Occipital lobe (tissue), 2 donors: ENCODE results near the gene LTBP1. TPM values are rescaled to one million over a fixed set of nuclear protein-coding genes. Genes with fewer than 3 reads are reported as not detected.
"Not testable (repeated sequence)": the region's sequence is repeated elsewhere in the genome, so short reads cannot be mapped to it uniquely, and the experiment has no call there.

Experiments
- DNase-seq: peaks from one replicate; lab custom pipeline; 2025; lab: John Stamatoyannopoulos, UW
- total RNA-seq: library from RNA; depleted of rRNA; stranded (reverse); fragments of >200 nt; gene quantifications from one replicate; pipeline ENCODE4 v1.2.3, GENCODE V29; 2014

The LTBP1 gene
- 25.6 TPM for total RNA-seq

DNA sequence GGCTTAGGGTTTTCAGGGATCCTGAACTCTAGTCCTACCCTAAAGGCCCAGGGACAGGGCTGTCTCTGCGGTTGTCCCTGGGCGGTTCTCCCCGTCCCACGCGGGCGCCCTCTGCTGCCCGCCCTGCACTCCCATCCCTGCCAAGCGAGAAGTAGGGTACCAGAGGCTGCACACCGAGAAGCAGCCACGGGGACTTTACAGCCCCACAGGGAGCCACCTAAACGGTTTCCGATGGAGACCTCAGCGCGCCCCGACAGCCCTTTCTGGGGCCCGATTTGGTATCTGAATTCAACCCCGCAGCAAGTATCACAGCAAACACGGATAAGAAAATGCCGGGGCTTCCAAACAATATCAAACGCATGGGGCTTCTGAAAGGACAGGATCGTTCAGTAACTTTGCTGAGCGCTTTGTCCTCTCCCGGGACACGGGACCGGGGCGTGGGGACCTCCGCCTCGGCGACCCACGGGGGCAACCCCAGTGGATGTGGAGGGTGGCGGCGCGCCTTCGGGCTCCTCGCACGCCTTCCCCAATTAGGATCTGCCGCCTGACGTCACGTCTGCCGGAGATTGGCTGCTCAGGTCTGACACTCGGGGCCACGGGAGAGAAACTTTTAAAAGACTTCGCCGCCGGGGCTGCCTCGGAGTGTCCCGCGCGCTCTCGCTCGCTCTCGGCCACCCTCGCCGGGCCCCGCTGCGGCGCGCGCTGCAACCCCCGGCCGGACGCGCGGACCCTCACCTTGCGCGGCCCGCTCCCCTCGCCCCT is at the start of gene LTBP1:
Gene LTBP1 (plus strand): TSS at position 640 of the 762 bp plus-strand sequence. CDS start 372 bp downstream, outside the sequence.
- DNase-seq = no peak

- DNase-seq = no peak
Observed at GRCh38 chr2:32900246-32900973, 46.3 kb upstream of the LTBP1 start.

- DNase-seq = no peak
Observed at GRCh38 chr2:32901313-32901712, 45.4 kb upstream of the LTBP1 start.

DNA sequence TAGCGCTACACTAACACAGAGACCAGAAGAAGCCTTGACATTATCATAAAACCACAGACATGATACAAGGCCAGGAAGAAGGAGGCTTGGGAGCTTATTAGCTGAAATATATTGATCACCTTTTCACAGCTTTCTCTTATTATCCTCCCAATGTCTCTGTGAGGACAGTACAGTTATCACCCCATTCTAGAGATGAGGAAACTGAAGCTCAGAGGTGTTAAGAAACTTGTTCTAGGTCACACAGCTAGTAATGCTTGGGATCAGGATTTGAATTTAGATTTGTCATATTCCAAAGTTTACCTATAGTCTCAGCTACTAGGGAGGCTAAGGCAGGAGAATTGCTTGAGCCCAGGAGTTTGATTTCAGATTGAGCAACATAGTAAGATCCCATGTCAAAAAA is 44.6 kb upstream of the LTBP1 start:
- DNase-seq = no peak

GRCh38 chr2:32902986-32903385 is 43.8 kb upstream of the LTBP1 start:
- no peak for DNase-seq

GRCh38 chr2:32904074-32904473 is 42.7 kb upstream of the LTBP1 start:
- no peak for DNase-seq

- DNase-seq = no peak
Observed at GRCh38 chr2:32904751-32905150, 42.0 kb upstream of the LTBP1 start.

GRCh38 chr2:32905270-32905669 is 41.5 kb upstream of the LTBP1 start:
- no peak for DNase-seq

- no peak for DNase-seq
Observed at GRCh38 chr2:32910883-32911598, 35.7 kb upstream of the LTBP1 start.

- DNase-seq = no peak
Observed at GRCh38 chr2:32915694-32916093, 31.1 kb upstream of the LTBP1 start.

DNA sequence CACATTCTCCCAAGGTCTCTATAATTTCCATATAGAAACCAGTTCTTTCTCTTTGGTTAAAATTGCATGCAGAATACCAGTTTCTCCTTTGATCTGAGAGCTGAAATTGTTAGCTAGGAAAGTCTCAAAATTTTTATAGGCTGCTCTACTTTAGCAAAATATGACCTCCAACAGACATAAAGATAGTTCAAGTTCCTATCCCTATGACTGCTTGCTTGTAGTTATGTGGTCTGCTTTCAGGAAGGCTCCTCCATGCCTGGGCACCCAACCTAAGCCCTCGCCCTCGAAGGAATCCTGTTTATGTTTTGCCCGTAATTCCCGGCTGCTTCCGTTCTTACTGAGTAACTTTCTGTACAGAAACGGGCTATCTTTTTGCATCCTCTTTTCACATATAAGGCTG is 28.0 kb upstream of the LTBP1 start:
- DNase-seq = no peak

DNA sequence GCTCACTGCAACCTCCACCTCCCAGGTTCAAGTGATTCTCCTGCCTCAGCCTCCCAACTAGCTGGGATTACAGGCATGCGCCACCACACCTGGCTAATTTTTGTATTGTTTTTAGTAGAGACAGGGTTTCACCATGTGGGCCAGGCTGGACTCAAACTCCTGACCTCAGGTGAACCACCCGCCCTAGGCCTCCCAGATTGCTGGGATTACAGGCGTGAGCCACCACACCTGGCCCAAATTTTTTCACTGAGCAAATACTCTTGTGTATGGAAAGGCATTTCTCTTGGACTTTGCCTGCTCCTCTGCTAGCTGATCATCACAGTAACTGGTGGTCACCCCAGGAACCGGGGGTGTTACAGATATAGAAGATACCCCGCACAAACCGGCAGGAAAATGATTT is 26.9 kb upstream of the LTBP1 start:
- not testable (repeated sequence) for DNase-seq

DNA sequence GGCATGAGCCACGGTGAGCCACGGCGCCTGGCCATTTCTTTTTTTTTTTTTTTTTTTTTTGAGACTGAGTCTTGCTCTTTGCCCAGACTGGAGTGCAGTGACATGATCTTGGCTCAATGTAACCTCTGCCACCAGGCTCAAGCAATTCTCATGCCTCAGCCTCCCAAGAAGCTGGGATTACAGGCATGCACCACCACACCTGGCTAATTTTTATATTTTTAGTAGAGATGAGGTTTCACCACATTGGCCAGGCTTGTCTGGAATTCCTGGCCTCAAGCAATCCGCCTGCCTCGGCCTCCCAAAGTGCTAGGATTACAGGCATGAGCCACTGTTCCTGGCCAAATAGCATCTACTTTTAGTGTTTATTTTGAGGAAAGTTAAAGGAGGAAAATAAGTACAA is 25.3 kb upstream of the LTBP1 start:
- not testable (repeated sequence) for DNase-seq

DNA sequence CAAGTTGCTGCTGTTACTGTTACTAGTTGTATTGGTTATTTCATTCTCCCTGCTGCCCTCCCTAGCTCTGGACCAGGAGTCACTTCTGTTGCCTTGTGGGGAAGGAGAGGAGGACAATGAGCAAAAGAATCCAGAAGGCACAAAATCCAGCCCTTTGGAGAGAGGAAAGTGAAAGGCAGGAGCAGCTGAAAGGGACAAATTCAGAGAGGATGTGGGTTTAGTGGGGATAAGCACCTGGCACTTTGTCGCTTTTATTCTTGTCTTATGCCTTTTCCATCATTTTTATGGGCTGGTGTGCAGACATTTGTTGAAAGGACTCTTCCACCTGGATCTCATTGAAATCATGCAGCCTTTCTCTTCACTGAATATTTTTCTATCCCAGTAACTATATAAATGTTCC is 24.3 kb upstream of the LTBP1 start:
- DNase-seq = no peak

DNA sequence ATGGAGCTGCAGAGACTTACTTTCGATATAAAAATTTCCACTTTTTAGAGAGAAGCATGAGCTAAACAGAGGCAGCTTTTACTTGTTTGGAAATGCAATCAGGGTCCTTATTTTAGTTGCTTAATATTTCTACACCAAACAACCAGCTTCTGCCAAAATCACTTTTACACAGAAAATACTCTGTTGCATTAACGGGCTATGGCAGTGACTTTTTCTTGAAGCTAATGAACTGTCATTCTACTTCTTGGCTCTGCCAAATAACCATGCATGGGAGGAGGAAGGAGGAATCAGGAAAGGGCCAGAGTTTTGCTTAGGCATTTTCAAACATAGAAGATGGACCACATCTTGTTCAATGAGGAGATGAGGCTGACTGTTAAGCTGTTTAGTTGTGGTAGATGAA is 23.6 kb upstream of the LTBP1 start:
- DNase-seq = no peak

DNA sequence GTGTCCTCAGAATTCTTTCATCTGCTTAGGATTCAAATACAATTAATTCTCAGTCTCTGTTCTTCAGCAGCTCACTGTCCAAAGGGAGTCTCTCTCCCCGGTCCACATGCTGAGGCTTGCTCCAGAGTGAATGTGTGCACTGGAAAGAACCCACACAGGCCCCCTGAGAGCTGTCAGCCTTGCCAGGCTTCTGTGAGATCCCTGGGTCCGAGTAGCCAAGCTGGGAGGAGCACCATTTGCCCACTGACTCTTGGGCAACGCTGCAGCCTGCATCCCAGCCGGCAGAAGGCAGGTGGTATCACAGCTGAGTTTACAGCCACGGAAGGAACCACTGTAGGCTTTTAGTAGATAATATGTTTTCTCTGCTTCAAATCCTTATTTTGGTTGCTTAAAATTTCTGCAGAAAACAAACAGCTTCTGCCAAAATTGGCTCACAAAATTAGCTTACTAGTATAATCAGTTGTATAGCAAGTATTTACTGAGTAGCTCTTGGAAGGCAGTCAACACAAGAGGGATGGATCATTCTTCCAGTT is 21.4 kb upstream of the LTBP1 start:
- no peak for DNase-seq

- no peak for DNase-seq
Observed at GRCh38 chr2:32925976-32926707, 20.6 kb upstream of the LTBP1 start.

DNA sequence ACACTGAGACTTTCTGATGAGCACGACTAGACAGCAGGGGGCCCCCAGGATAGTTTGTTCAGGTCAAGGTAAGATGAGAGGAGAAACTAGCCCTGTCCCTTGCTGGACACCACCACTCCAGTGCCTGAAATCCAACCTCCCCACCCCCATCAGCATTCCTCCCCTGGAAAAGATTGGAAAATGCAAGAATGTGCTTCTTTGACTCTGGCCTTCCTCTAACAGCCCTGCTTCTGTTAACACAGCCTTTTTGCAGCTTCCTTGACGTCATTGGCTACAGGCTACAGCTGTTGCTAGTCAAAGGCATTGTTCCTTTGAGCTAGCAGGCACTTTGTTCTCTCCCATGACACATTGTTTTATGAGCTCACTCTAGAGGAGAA is 20.1 kb upstream of the LTBP1 start:
- no peak for DNase-seq

DNA sequence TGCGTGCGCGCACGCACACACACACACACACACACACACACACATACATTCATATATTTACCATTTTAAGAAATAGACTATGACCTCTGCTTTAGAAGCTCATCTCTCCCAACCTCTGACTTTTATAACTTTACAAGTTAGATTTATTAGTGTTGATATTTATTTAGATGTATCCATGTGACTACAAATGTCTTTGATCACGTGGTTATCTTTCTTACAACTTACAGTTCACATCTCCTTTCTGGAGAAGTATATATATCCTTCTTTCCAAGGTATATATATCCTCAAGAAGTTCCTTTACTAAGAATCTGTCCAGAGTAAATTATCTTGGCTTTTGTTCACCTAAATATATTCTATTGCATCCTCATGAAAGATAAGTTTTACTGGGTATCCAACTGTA is 16.3 kb upstream of the LTBP1 start:
- no peak for DNase-seq

DNA sequence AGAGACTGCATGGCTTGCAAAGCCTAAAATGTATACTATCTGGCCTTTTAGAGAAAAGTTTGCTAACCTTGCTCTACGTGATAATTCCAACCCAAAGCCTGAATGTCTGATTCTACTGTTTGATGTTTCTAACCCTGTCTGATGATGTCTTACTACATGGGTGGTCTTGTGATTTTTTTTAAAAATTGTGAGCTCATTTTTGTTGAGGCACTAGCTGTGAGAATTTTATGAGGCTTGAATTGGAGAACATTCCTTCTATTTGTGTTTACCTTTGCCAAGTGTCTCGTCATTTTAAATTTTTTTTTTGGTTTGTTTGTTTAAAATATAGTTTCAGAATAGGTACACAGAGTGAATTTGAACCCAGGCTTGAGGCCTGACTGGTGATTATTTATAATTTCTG is 15.2 kb upstream of the LTBP1 start:
- no peak for DNase-seq

- no peak for DNase-seq
Observed at GRCh38 chr2:32931945-32932709, 14.6 kb upstream of the LTBP1 start.
